C4-2B (cell line): Measurements from ENCODE around the gene CAST.

ENCODE experiments used
- ZFX ChIP-seq: fragments of 450-650 bp; IDR thresholded peaks from 2 replicates; pipeline ENCODE4 v1.6.1; 2017
- TF ChIP-seq, protein P1 (sequence below): fragments of 450-650 bp; conservative IDR thresholded peaks from 2 replicates; pipeline ENCODE4 v1.5.1; 2017; ENCODE audit warnings: mild to moderate bottlenecking

DNA sequence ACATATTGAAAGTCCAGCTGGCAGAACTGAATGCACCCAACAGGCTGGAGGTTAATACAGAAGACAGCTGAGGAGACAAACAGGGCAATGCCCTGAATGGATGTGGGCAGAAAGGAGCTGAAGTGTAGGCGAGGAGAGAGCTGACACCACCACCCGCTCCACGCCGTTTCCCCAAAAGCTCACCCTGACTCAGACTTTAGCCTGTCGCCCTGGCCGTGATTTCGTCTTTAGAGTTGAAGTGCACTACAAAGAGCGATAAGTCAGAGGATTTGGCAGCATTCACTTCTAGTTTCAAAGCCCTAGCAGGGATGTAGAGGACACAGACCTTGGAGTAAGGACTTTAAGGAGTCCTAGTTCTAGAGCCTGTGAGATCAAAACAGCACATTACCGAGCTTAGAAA is 147.7 kb downstream of the CAST start:
- TF ChIP-seq, protein P1, sequence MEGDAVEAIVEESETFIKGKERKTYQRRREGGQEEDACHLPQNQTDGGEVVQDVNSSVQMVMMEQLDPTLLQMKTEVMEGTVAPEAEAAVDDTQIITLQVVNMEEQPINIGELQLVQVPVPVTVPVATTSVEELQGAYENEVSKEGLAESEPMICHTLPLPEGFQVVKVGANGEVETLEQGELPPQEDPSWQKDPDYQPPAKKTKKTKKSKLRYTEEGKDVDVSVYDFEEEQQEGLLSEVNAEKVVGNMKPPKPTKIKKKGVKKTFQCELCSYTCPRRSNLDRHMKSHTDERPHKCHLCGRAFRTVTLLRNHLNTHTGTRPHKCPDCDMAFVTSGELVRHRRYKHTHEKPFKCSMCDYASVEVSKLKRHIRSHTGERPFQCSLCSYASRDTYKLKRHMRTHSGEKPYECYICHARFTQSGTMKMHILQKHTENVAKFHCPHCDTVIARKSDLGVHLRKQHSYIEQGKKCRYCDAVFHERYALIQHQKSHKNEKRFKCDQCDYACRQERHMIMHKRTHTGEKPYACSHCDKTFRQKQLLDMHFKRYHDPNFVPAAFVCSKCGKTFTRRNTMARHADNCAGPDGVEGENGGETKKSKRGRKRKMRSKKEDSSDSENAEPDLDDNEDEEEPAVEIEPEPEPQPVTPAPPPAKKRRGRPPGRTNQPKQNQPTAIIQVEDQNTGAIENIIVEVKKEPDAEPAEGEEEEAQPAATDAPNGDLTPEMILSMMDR = no peak
- TF ChIP-seq ZFX = no peak
